Right cardiac atrium (tissue), 5 donors: Measurements from ENCODE around the gene COL4A2. TPM values are rescaled to one million over a fixed set of nuclear protein-coding genes. Genes with fewer than 3 reads are reported as not detected.
A peak's percentile ranks its signal among the peaks of the same experiment; 100 is the strongest.

ENCODE experiments used
- ATAC-seq, 2 donors: fragments of 200-7000 bp; cut with Tn5 transposase; one replicate each; pipeline versions ENCODE4 v1.8.0 to v1.9.1; 2020; ENCODE audit warnings: moderate library complexity in 2 of 2, mild to moderate bottlenecking in 1 of 2
- DNase-seq, 3 donors: peaks; one replicate each; pipeline ENCODE4 v3.0.0-alpha.2; 2020
- H3K27ac ChIP-seq: one replicate; pipeline ENCODE4 v1.5.1; 2013; ENCODE audit warnings: mild to moderate bottlenecking, low read length, control low read depth, moderate library complexity
- H3K27me3 ChIP-seq: one replicate; pipeline ENCODE4 v1.6.1; 2013; ENCODE audit not compliant: control insufficient read depth, insufficient read depth
- H3K4me1 ChIP-seq: one replicate; pipeline ENCODE4 v1.6.1; 2013; ENCODE audit warnings: low read length; ENCODE audit not compliant: control insufficient read depth, insufficient read depth
- H3K4me3 ChIP-seq: one replicate; pipeline ENCODE4 v1.5.1; 2013; ENCODE audit warnings: low read length, control low read depth
- H3K9me3 ChIP-seq: one replicate; pipeline ENCODE4 v1.6.1; 2013; ENCODE audit warnings: low read length; ENCODE audit not compliant: control insufficient read depth
- WGBS: extraction: QIAGEN DNeasy Blood & Tissue Kit; methylation state at CpG from one replicate; pipeline ENCODE4 v1.1.7; 2013; 5-methylcytosine and 5-hydroxymethylcytosine counted together
- intact Hi-C, 4 donors: fragments of 100-400 bp; cut with DNase I; formaldehyde crosslinking; loops; one replicate each; pipeline versions ENCODE4 v1.11.0 to v1.14.0; 2022 to 2023
- polyA plus RNA-seq: library from polyadenylated mRNA; stranded (reverse); fragments of 200-250 nt; gene quantifications from one replicate; pipeline ENCODE4 v1.2.3, GENCODE V29; 2013
- total RNA-seq, 4 donors: library from RNA; stranded (reverse); fragmentation: NEBNext Ultra II Directional; extraction: Animal tissue kit (Norgen Biotek cat#: 25700); gene quantifications; one replicate each; pipeline ENCODE4 v1.2.1, GENCODE V29; 2021
- donor health status: healthy with polysubstance abuse.
- donor health status: DM: no; HTN: yes; CAD: no.
- donor health status: DM: no; HTN: no; CAD: no.
- donor health status: DM: no; HTN: yes; CAD: no; lungs with severe emphysema.
- donor health status: DM: yes; HTN: yes; CAD: no.

Gene COL4A2
- total and polyA plus RNA-seq, 5 donors: 84.7 to 268 (median 103) TPM

DNA sequence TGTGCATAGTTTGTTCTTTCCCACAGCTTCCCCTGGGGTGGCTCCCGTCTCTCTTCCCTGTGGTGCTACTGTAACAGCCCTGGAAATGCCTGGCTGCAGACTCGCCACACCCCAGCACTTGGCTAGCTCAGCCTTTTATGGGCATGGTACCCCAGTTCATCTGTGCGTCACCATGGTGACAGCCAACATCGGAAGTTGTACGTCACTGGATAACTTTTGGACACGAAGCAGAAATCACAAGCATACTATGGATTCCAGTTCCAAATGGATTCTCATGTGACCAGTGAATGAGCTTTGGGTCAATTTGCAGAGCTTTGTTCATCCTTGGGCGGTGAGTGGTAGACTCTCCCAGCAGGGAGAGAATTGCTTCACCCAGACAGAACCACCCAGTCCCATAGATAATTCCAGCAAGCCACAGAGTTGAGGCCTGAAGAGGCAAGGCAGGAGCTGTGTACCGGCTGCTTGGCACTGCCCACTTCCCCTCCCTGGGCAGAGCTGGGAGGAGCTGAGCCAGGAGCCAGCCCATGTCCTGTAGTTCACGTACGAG, 54.4 kb downstream of the COL4A2 start:
- intact Hi-C loops: no loop called here
- DNase-seq (peak; percentile 88 to 94 (median 92)), ATAC-seq (peak; percentile 93 to 94)
- H3K4me1 ChIP-seq: peaks cover 21% of the 10 kb centered on the region
- H3K9me3 ChIP-seq: no peaks in the 10 kb centered on the region
- peak overlapping the region; percentile 92 for H3K27ac ChIP-seq
- no peak overlapping the region for H3K4me3 ChIP-seq
- H3K27me3 ChIP-seq: no peaks in the 10 kb centered on the region
- 22% methylated on average over 10 of the region's 10 CpGs for WGBS

DNA sequence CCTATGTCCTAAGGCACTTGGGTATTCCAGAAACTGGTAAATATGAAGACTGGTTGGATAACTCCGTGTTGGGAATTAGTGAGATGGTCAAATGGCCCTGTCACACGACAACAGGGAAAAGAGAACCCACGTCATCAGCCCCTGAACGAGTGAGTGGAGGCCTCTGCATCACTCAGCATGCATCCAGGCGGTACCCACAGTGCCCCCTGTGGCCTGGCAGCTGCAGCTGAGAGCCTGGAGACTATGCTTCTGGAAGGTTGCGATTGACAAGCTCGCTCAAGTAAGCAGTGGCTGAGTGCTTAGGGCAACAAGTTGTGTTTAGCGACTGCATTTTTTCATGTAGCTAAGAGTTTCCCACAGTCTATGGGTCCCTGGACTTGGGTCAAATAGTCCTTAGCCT, 55.9 kb downstream of the COL4A2 start:
- Histone ChIP-seq H3K9me3 (no peaks in the 10 kb centered on the region), H3K4me1 (peaks cover 21% of the 10 kb centered on the region), H3K27ac (no peak overlapping the region), H3K4me3 (no peak overlapping the region), H3K27me3 (no peaks in the 10 kb centered on the region)
- intact Hi-C loops: no loop called here
- ATAC-seq (no peak), DNase-seq (no peak)
- WGBS: 80% methylated on average over 8 of the region's 8 CpGs

DNA sequence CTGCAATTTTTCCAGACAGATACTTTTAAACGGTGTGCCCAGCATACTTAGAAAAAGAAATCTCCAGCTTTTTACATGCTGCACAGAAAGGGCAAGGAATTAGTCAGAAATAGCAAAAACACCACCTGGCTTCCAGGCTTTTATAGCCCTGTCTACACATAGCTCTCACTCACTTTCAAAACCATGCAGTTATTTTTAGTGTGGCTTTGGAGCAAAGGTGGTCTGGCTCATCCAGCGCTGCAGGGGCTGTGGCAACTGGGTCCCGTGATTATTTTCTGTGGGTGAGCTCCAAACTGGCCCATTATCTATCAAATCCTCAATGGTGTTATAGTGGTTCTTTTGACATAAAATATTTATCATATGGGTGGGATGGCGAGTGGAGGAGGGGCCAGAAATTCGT, 57.0 kb downstream of the COL4A2 start:
- no peak overlapping the region for H3K27ac ChIP-seq
- DNase-seq (no peak), ATAC-seq (no peak)
- no peaks in the 10 kb centered on the region for H3K9me3 ChIP-seq
- H3K27me3 ChIP-seq: no peaks in the 10 kb centered on the region
- H3K4me1 ChIP-seq: peaks cover 21% of the 10 kb centered on the region
- H3K4me3 ChIP-seq: no peak overlapping the region
- intact Hi-C loops: no loop called here
- WGBS: 57% methylated on average over 5 of the region's 5 CpGs

DNA sequence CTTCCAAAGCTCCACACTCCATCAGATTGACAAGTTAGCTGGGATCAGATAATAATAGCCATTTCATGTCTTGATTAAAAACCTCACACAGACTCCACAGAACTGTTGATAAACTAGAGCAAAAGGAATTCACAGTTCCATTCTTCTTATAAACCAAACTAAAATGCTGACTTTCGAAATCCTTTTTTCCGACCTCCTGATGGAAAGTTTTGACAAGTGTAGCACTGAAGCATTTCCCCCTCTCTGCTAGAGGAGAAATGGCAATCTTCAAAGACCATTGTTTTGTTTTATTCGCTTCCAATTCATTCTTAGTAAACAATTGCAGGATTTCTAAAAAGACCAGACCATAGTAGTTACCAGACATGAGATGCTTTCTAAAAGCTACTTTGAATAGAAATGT, 58.8 kb downstream of the COL4A2 start:
- DNase-seq (no peak), ATAC-seq (no peak)
- peaks cover 14% of the 10 kb centered on the region for H3K4me1 ChIP-seq
- no peak overlapping the region for H3K27ac ChIP-seq
- H3K27me3 ChIP-seq: no peaks in the 10 kb centered on the region
- WGBS: 76% methylated on average over 3 of the region's 3 CpGs
- intact Hi-C loops: no loop called here
- H3K4me3 ChIP-seq: no peak overlapping the region
- H3K9me3 ChIP-seq: no peaks in the 10 kb centered on the region

DNA sequence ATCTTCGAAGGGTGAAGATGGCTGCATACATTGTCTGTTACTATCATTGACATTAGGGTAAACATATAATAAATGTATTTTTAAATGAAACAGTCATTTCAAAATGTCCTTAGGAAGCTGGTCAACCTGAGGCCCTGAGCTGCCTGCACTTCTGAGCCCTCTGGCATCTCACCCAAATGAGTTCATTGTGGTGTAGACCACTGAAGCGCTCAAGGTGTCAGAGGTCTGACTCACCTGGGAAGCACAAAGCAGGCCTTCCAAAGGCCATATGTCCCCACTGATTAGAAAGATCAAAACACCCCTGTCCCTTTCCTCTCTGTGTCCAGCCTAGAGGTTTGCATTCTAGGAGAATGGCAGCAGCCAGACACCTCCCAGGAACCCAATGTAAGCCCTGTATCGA, 59.6 kb downstream of the COL4A2 start:
- DNase-seq (no peak), ATAC-seq (no peak)
- peaks cover 12% of the 10 kb centered on the region for H3K4me1 ChIP-seq
- H3K27me3 ChIP-seq: no peaks in the 10 kb centered on the region
- no peak overlapping the region for H3K4me3 ChIP-seq
- intact Hi-C loops: no loop called here
- WGBS: 90% methylated on average over 3 of the region's 3 CpGs
- no peaks in the 10 kb centered on the region for H3K9me3 ChIP-seq
- H3K27ac ChIP-seq: peak overlapping the region; percentile 19

DNA sequence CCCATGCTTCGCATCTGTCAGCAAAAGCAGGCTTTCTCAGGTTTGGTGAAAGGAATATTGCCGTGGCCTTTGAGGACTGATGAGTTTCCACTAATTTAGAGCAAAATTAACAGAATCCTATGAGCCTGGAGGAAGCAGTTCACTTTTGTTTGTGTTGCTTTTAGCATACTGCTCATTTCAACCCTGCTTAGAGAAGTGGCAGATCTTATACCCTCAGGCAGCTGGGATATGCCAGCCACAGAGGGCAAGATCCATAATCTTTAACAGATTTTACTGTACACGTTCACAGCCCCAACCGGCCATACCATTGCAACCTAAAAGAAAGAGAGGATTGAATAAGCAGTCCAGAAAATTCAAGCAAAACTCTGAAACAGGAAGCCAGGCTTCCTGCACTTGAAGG, 60.5 kb downstream of the COL4A2 start:
- Histone ChIP-seq H3K27me3 (no peaks in the 10 kb centered on the region), H3K27ac (no peak overlapping the region), H3K4me3 (no peak overlapping the region), H3K4me1 (peaks cover 11% of the 10 kb centered on the region), H3K9me3 (no peaks in the 10 kb centered on the region)
- no peak for ATAC-seq
- WGBS: 67% methylated on average over 4 of the region's 4 CpGs
- DNase-seq: no peak
- intact Hi-C loops: no loop called here

DNA sequence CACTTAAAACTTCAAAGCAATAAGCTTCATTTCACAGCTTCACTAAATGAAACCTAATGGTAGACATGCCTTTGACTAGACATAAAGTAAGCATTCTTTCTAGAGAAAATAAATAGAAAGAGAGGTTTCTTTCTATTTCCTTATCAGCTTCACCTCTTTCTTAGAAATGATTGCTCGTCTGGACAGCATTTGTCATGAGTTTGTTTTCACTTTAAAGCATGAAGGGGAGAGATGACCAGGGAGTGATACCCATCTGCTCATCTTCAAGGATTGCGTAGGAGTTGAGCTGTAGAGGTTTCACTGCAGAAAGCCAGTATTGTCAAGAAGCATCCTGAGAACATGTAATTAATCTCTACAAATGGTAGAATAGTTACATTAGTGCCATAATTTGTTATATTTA, 61.3 kb downstream of the COL4A2 start:
- no peak overlapping the region for H3K4me3 ChIP-seq
- DNase-seq (no peak), ATAC-seq (no peak)
- H3K27me3 ChIP-seq: no peaks in the 10 kb centered on the region
- no peak overlapping the region for H3K27ac ChIP-seq
- WGBS: 87% methylated on average over 2 of the region's 2 CpGs
- intact Hi-C loops: no loop called here
- no peaks in the 10 kb centered on the region for H3K9me3 ChIP-seq
- peaks cover 9% of the 10 kb centered on the region for H3K4me1 ChIP-seq

DNA sequence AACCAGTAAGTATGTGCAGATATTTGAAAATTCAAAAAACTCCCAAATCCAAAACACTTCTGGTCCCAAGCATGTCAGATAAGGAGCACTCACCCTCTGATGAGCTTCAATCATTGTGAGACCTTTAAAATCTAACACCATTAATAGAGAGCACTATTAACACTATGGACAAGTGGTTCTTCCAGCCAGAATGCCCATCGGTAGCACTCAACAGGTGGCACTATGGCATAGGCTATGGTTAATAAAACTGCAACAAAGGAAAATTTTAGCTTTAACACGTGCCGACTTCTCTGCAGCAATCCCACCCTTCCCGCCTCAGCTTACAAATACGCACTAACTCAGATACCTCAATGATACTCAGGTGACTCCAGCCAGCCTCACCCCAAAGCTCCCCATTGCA, 62.3 kb downstream of the COL4A2 start:
- peaks cover 13% of the 10 kb centered on the region for H3K4me1 ChIP-seq
- no peak overlapping the region for H3K4me3 ChIP-seq
- no peak for ATAC-seq
- no peaks in the 10 kb centered on the region for H3K27me3 ChIP-seq
- DNase-seq: no peak
- no peaks in the 10 kb centered on the region for H3K9me3 ChIP-seq
- intact Hi-C loops: no loop called here
- 88% methylated on average over 5 of the region's 5 CpGs for WGBS
- no peak overlapping the region for H3K27ac ChIP-seq

DNA sequence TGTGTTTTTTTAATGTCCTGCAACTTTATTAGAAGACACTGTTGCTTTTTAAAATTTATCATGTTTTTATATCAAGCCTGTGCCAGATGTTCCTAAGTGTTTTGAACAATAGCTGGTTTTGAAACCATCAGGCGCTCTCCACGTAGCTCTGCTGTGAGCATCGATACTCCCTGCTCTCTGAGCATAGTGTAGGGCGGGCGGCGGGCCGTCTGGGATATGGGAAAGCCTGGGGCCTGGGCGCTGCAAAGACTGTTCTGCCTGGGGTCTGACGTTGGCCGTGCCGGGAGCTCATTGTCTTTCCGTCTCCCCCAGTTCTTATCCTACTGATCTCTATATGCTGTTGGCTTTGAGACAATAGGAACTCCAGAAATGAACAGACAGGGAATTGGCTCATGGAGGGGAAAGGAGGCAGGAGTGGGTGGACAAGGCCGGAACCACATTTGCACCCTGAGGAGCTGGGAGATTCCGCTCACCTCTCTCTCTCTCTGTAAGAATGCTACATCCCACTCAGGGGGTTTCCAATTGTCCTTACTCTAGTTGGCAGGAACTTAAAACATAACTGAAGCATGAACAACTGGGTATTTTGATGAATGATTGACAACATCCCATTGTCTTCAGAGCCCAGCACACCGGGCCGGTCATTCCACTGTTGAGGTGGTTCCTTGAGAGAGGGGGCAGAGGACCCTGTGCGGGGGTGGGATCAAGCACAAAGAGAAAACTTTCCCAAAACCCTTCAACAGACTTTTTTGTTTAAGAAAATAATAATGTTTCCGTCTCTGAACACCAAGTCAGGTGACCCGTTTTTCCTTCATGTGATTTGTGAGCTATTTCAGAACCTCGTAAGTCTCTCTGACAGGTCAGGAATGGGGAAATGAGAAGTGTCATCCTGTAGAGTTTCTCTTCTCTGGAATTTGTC, 64.7 kb downstream of the COL4A2 start:
- peak; percentile 65 to 66 for ATAC-seq
- intact Hi-C loops: no loop called here
- no peak overlapping the region for H3K4me3 ChIP-seq

DNA sequence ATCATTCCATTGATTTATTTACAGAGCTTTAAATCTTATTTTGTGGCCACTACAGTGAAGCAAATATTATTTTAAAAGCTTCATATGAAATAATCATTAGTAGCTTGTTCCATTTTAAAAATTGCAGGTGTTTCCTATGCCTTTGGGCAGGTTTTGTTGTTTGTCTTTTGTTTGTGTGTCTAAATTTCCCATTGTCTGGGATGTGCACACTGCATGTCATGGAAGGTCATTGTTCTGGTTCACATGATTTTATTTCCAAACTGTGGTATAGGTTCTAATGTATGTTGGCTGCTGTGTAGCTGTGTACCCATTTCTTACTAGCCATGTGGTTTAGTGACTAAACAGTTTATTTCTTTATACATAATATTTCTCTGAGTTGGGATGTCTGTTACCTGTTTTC, 65.6 kb downstream of the COL4A2 start:
- H3K4me1 ChIP-seq: peaks cover 24% of the 10 kb centered on the region
- H3K9me3 ChIP-seq: no peaks in the 10 kb centered on the region
- no peaks in the 10 kb centered on the region for H3K27me3 ChIP-seq
- H3K27ac ChIP-seq: no peak overlapping the region
- no peak overlapping the region for H3K4me3 ChIP-seq
- intact Hi-C loops: no loop called here
- DNase-seq (no peak), ATAC-seq (no peak)

More for the DNA sequence above, 64.7 kb downstream of the COL4A2 start:
- peak overlapping the region; percentile 73 for H3K27ac ChIP-seq
- H3K27me3 ChIP-seq: no peaks in the 10 kb centered on the region
- peak in 1 of 3 donors; percentile 68 for DNase-seq
- peaks cover 19% of the 10 kb centered on the region for H3K4me1 ChIP-seq
- WGBS: 45% methylated on average over 20 of the region's 20 CpGs
- no peaks in the 10 kb centered on the region for H3K9me3 ChIP-seq

DNA sequence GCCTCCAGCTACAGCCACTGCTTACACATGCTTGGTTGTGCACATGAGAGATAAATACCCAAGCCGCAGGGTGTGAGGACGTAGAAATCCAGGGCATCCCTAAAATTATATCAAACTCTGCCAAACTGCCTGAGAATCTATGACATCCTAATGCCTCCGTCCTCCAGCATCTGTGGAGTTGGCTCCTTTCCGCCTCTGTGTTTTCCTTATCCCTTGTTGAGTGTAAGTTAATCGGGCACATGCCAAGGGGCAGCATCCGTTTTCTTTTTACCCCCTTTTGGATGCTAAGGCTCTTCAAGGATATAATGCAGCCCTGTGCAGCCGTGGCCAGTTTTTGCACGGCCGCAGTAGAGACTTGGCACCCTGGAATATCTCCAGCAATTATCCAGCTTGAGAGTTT, 66.5 kb downstream of the COL4A2 start:
- 68% methylated on average over 9 of the region's 9 CpGs for WGBS
- no peak for DNase-seq
- intact Hi-C loops: no loop called here

More for the DNA sequence above, 66.5 kb downstream of the COL4A2 start:
- Histone ChIP-seq H3K9me3 (no peaks in the 10 kb centered on the region), H3K4me3 (no peak overlapping the region), H3K27me3 (no peaks in the 10 kb centered on the region), H3K27ac (no peak overlapping the region), H3K4me1 (peaks cover 26% of the 10 kb centered on the region)
- ATAC-seq: no peak
